A549 (cell line): ENCODE data around the gene APAF1. TPM values are rescaled to one million over a fixed set of nuclear protein-coding genes. Genes with fewer than 3 reads are reported as not detected.

ENCODE experiments used
- ATAC-seq, 2 experiments: fragments of 200-7000 bp in 1 of 2; fragments of >200 bp in 1 of 2; cut with Nextera tagmentation in 1 of 2; cut with Tn5 transposase in 1 of 2; 3 replicates each; pipeline versions ENCODE4 v1.8.0 to v1.9.1; 2018 to 2020; ENCODE audit warnings: mild to moderate bottlenecking in 1 of 2, moderate library complexity in 1 of 2
- CTCF ChIA-PET: fragments of 300-600 bp; sonication (Branson Sonifier 250); formaldehyde crosslinking; extraction: SDS; loops from one replicate; lab custom pipeline; 2021; ENCODE audit warnings: antibody characterized with exemption, inconsistent platforms; lab: Yijun Ruan, JAX
- POLR2A ChIA-PET: fragments of 350-600 bp; formaldehyde crosslinking; extraction: SDS; loops from one replicate; lab custom pipeline; 2021; ENCODE audit warnings: antibody characterized with exemption, inconsistent platforms; lab: Yijun Ruan, JAX
- DNase-seq, 2 experiments: peaks; one replicate each; pipeline versions ENCODE4 v3.0.0 to v3.0.0-alpha.2; 2011 to 2016; ENCODE audit warnings: low read depth in 1 of 2, low spot score in 1 of 2
- FAIRE-seq: peaks from 2 replicates; lab custom pipeline; 2011; peaks lifted over from hg19 to GRCh38; lab: Jason Lieb, UNC
- H3K27ac ChIP-seq, 2 experiments: fragments of >200 bp; sonication (Bioruptor Twin); formaldehyde crosslinking; 3 replicates each; pipeline ENCODE4 v1.5.1; 2016 to 2017
- H3K4me1 ChIP-seq: fragments of >200 bp; sonication (Bioruptor Twin); formaldehyde crosslinking; 3 replicates; pipeline ENCODE4 v1.6.1; 2016
- H3K4me2 ChIP-seq: fragments of >200 bp; sonication (Bioruptor Twin); formaldehyde crosslinking; 3 replicates; pipeline ENCODE4 v1.6.1; 2016
- H3K4me3 ChIP-seq: fragments of >200 bp; sonication (Bioruptor Twin); formaldehyde crosslinking; 3 replicates; pipeline ENCODE4 v1.5.1; 2016
- H3K9me3 ChIP-seq: fragments of >200 bp; sonication (Bioruptor Twin); formaldehyde crosslinking; 3 replicates; pipeline ENCODE4 v1.6.1; 2016
- ATOH8 ChIP-seq: fragments of 250-450 bp; sonication (Bioruptor Pico); IDR thresholded peaks from 2 replicates; pipeline ENCODE4 v1.5.0; 2020; ENCODE audit warnings: low read depth, mild to moderate bottlenecking, moderate library complexity
- CEBPB ChIP-seq, 2 experiments: fragments of >200 bp in 1 of 2; sonication (Bioruptor Twin) in 1 of 2; formaldehyde crosslinking in 1 of 2; IDR thresholded peaks; 2 replicates each; pipeline ENCODE4 v1.6.1; 2012 to 2016
- CTCF ChIP-seq: fragments of >200 bp; sonication (Bioruptor Twin); formaldehyde crosslinking; IDR thresholded peaks from 3 replicates; pipeline ENCODE4 v1.5.1; 2016
- FOSL2 ChIP-seq, 2 experiments: fragments of 450-650 bp in 1 of 2; fragments of >200 bp in 1 of 2; sonication (Bioruptor Twin) in 1 of 2; formaldehyde crosslinking; IDR thresholded peaks; 2 replicates each; pipeline versions ENCODE4 v1.5.0 to v1.6.1; 2016 to 2020; ENCODE audit warnings: mild to moderate bottlenecking in 1 of 2, moderate library complexity in 1 of 2
- FOXS1 ChIP-seq: fragments of 250-450 bp; sonication (Bioruptor Pico); IDR thresholded peaks from 2 replicates; pipeline ENCODE4 v1.5.0; 2020; ENCODE audit warnings: mild to moderate bottlenecking, moderate library complexity
- GATA3 ChIP-seq: IDR thresholded peaks from 2 replicates; pipeline ENCODE4 v1.6.1; 2012; ENCODE audit warnings: borderline replicate concordance
- HOXA7 ChIP-seq: fragments of 250-450 bp; sonication (Bioruptor Pico); IDR thresholded peaks from 2 replicates; pipeline ENCODE4 v1.5.0; 2020; ENCODE audit warnings: mild to moderate bottlenecking, moderate library complexity
- JUN ChIP-seq, 2 experiments: fragments of >200 bp; sonication (Bioruptor Twin); formaldehyde crosslinking; IDR thresholded peaks; 2 replicates in 1 of 2; 3 replicates in 1 of 2; pipeline ENCODE4 v1.6.1; 2016 to 2017
- JUNB ChIP-seq: fragments of >200 bp; sonication (Bioruptor Twin); formaldehyde crosslinking; IDR thresholded peaks from 2 replicates; pipeline ENCODE4 v1.6.1; 2016
- NPAS2 ChIP-seq: fragments of 250-450 bp; sonication (Bioruptor Pico); IDR thresholded peaks from 2 replicates; pipeline ENCODE4 v1.8.0; 2022; ENCODE audit warnings: mild to moderate bottlenecking, moderate library complexity, borderline replicate concordance
- PBX3 ChIP-seq: IDR thresholded peaks from 2 replicates; pipeline ENCODE4 v1.6.1; 2012
- POLR2A ChIP-seq: IDR thresholded peaks from 2 replicates; pipeline ENCODE4 v1.6.1; 2012; ENCODE audit warnings: mild to moderate bottlenecking, low read length
- POLR2AphosphoS2 ChIP-seq: conservative IDR thresholded peaks from 2 replicates; pipeline ENCODE4 v1.6.1; 2012; ENCODE audit warnings: low read length, improper control_type of control experiment, inconsistent platforms
- RAD21 ChIP-seq, 2 experiments: fragments of >200 bp in 1 of 2; sonication (Bioruptor Twin) in 1 of 2; formaldehyde crosslinking in 1 of 2; IDR thresholded peaks in 1 of 2; conservative IDR thresholded peaks in 1 of 2; 2 replicates in 1 of 2; 3 replicates in 1 of 2; pipeline ENCODE4 v1.6.1; 2012 to 2018; ENCODE audit warnings: inconsistent platforms in 1 of 2
- RFX5 ChIP-seq: fragments of 450-650 bp; IDR thresholded peaks from 2 replicates; pipeline ENCODE4 v1.7.1; 2014; ENCODE audit warnings: antibody characterized with exemption, mild to moderate bottlenecking, moderate library complexity
- SMC3 ChIP-seq: fragments of >200 bp; sonication (Bioruptor Twin); formaldehyde crosslinking; IDR thresholded peaks from 3 replicates; pipeline ENCODE4 v1.6.1; 2018; ENCODE audit warnings: inconsistent platforms
- WGBS: methylation state at CpG from one replicate; pipeline ENCODE4 v1.1.6; 2017; ENCODE audit errors: missing lambda C conversion rate; 5-methylcytosine and 5-hydroxymethylcytosine counted together
- polyA plus RNA-seq, 4 experiments: library from polyadenylated mRNA; depleted of rRNA in 3 of 4; stranded (reverse); fragments of >200 nt; fragmentation: RNase III in 1 of 4; extraction: RNeasy Plus Mini Kit Qiagen cat#74134 plus additional on column Dnase treatment in 1 of 4; gene quantifications; 2 replicates in 3 of 4; 3 replicates in 1 of 4; pipeline ENCODE4 v1.2.3, GENCODE V29; 2011 to 2017

Gene APAF1
- polyA plus RNA-seq, 2 of the 4 experiments (the other 2 are of a cell fraction), result 13.2 to 15.7 TPM

GRCh38 chr12:98741556-98742265, 96.6 kb downstream of the APAF1 start:
- TF ChIP-seq PBX3, result no peak
- TF ChIP-seq ATOH8 (CRISPR knock-in tag), result no peak
- no peak for TF ChIP-seq RAD21 (conservative IDR thresholded peaks at IDR 0.05 in 1 of 2, IDR thresholded peaks at IDR 0.05 in 1 of 2)
- no peak for TF ChIP-seq CEBPB (IDR thresholded peaks at IDR 0.05)
- TF ChIP-seq POLR2AphosphoS2, result no peak
- TF ChIP-seq RFX5, result no peak
- no peak for TF ChIP-seq GATA3
- TF ChIP-seq SMC3, result no peak
- TF ChIP-seq NPAS2 (CRISPR knock-in tag), result no peak
- TF ChIP-seq POLR2A, result no peak
- TF ChIP-seq FOSL2 (IDR thresholded peaks at IDR 0.05), result no peak
- TF ChIP-seq FOSL2 (CRISPR knock-in tag; IDR thresholded peaks at IDR 0.05), result no peak
- TF ChIP-seq JUNB, result no peak
- TF ChIP-seq FOXS1 (CRISPR knock-in tag), result no peak
- no peak for TF ChIP-seq CTCF
- no peak for TF ChIP-seq JUN (IDR thresholded peaks at IDR 0.05)
- Histone ChIP-seq H3K9me3 (no peaks in the 10 kb centered on the region), H3K4me2 (no peak overlapping the region), H3K27ac (no peak overlapping the region), H3K4me3 (no peak overlapping the region), H3K4me1 (peaks cover 8% of the 10 kb centered on the region; the same call in 2 of the 3 replicates)
- ChIA-PET POLR2A (no interaction called here), CTCF (interaction anchor here (0.9 to 2.6 kb wide), 5 partner anchors 10 to 43 kb away, joined by 3 to 13 read pairs (median 6); no protein-coding TSS in a partner anchor)
- ATAC-seq (no peak), DNase-seq (no peak), FAIRE-seq (no peak)
- WGBS, result 79% methylated on average over 12 of the region's 12 CpGs

- H3K27ac ChIP-seq, result no peak overlapping the region
- H3K9me3 ChIP-seq, result no peaks in the 10 kb centered on the region
- no peaks in the 10 kb centered on the region for H3K4me1 ChIP-seq
- no peak overlapping the region for H3K4me3 ChIP-seq
- TF ChIP-seq SMC3 (peak; percentile 31; the same call in 2 of the 3 replicates), NPAS2 (CRISPR knock-in tag) (no peak), RAD21 (conservative IDR thresholded peaks at IDR 0.05 in 1 of 2, IDR thresholded peaks at IDR 0.05 in 1 of 2) (peak in 1 of 2 experiments; percentile 47; a peak in 2 of 5 replicates), HOXA7 (no peak), CTCF (peak; percentile 40)
- ChIA-PET CTCF (interaction anchor here (0.6 to 2.1 kb wide), 6 partner anchors 9 to 267 kb away, joined by 3 to 6 read pairs (median 3); no protein-coding TSS in a partner anchor), POLR2A (no interaction called here)
- ATAC-seq (peak; percentile 68 to 86; a peak in 4 of 6 replicates), FAIRE-seq (no peak), DNase-seq (peak; percentile 33 to 48)
- no peak overlapping the region for H3K4me2 ChIP-seq
- 15% methylated on average over 4 of the region's 4 CpGs for WGBS
These were observed 98.4 kb downstream of the APAF1 start for GRCh38 chr12:98743362-98743953.
